ENCODE measurements around the gene GMPPB.

DNA sequence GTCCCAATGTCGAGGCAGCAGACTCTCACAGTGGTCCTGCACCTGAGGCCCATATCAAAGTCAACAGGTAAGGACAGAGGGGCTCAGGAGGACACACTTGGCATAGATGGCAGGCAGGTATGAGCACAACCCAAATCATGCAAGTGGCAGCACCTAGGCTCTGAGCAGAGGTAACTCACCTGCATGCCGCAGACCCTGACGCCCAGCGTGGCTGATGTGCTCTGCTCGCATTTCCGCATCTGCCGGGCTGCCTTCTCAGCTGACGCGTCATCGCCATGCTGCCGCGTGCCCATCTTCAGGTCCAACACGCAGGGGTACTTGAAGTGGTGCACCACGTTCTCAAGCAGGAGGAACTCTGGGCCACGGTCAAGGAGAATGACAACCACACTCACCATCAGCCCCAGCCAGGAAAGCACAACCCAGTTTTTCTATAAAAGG is 4.2 kb upstream of the GMPPB start:
- TF ChIP-seq, protein P1, sequence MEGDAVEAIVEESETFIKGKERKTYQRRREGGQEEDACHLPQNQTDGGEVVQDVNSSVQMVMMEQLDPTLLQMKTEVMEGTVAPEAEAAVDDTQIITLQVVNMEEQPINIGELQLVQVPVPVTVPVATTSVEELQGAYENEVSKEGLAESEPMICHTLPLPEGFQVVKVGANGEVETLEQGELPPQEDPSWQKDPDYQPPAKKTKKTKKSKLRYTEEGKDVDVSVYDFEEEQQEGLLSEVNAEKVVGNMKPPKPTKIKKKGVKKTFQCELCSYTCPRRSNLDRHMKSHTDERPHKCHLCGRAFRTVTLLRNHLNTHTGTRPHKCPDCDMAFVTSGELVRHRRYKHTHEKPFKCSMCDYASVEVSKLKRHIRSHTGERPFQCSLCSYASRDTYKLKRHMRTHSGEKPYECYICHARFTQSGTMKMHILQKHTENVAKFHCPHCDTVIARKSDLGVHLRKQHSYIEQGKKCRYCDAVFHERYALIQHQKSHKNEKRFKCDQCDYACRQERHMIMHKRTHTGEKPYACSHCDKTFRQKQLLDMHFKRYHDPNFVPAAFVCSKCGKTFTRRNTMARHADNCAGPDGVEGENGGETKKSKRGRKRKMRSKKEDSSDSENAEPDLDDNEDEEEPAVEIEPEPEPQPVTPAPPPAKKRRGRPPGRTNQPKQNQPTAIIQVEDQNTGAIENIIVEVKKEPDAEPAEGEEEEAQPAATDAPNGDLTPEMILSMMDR (IDR thresholded peaks at IDR 0.05) = no peak
- TF ChIP-seq EP300 (IDR thresholded peaks at IDR 0.05) (no peak), POLR2A (IDR thresholded peaks at IDR 0.05) (no peak)

All from gastroesophageal sphincter (tissue), 3 donors.